Panc1 (cell line): ENCODE results near the gene MYEOV. TPM values are rescaled to one million over a fixed set of nuclear protein-coding genes. Genes with fewer than 3 reads are reported as not detected.

Experiments used
- ATAC-seq: fragments of 200-7000 bp; cut with Tn5 transposase; 2 replicates; pipeline ENCODE4 v1.9.1; 2020; ENCODE audit warnings: mild to moderate bottlenecking, moderate library complexity
- BruUV-seq: library from RNA; stranded (reverse); fragments of 400-500 nt; replicated peaks from 2 replicates; lab custom pipeline; 2021; lab: Mats Ljungman, UMichigan
- CTCF ChIA-PET: fragments of 300-600 bp; sonication (Branson Sonifier 250); formaldehyde crosslinking; loops from one replicate; lab custom pipeline; 2022; ENCODE audit warnings: antibody characterized with exemption; lab: Charles Lee
- POLR2A ChIA-PET: fragments of 300-600 bp; sonication (Branson Sonifier 250); formaldehyde crosslinking; loops from one replicate; lab custom pipeline; 2022; ENCODE audit warnings: antibody characterized with exemption; lab: Charles Lee
- DNase-seq: peaks from one replicate; pipeline ENCODE4 v3.0.0-alpha.2; 2010; ENCODE audit warnings: low read depth, low spot score
- H3K27ac ChIP-seq: 2 replicates; pipeline ENCODE4 v1.5.1; 2011; ENCODE audit warnings: mild to moderate bottlenecking, low read length, inconsistent platforms
- H3K27me3 ChIP-seq: fragments of 200-500 bp; sonication (Bioruptor generic); 2 replicates; pipeline ENCODE4 v1.6.0; 2014; ENCODE audit warnings: low read length, inconsistent platforms; ENCODE audit not compliant: control insufficient read depth, insufficient read depth
- H3K36me3 ChIP-seq: fragments of 200-500 bp; sonication (Bioruptor generic); 2 replicates; pipeline ENCODE4 v1.5.1; 2014; ENCODE audit warnings: inconsistent platforms, mild to moderate bottlenecking, low read length, moderate library complexity; ENCODE audit not compliant: control insufficient read depth, insufficient read depth
- H3K4me1 ChIP-seq: 2 replicates; pipeline ENCODE4 v1.5.1; 2011; ENCODE audit warnings: inconsistent platforms, mild to moderate bottlenecking, low read length, moderate library complexity; ENCODE audit not compliant: control insufficient read depth, insufficient read depth
- H3K4me3 ChIP-seq, 2 experiments: 2 replicates each; pipeline ENCODE4 v1.5.1; 2011 to 2012; ENCODE audit warnings: low read depth in 2 of 2, low read length in 2 of 2, mild to moderate bottlenecking in 2 of 2, inconsistent platforms in 1 of 2, moderate library complexity in 1 of 2
- H3K9me3 ChIP-seq: fragments of 200-500 bp; sonication (Bioruptor generic); 2 replicates; pipeline ENCODE4 v1.5.1; 2014; ENCODE audit warnings: low read depth, mild to moderate bottlenecking, inconsistent platforms, low read length, moderate library complexity; ENCODE audit not compliant: control insufficient read depth, insufficient read depth
- POLR2AphosphoS5 ChIP-seq: IDR thresholded peaks from 2 replicates; pipeline ENCODE4 v1.6.1; 2012; ENCODE audit warnings: mild to moderate bottlenecking, low read depth, low read length, moderate library complexity
- SIN3A ChIP-seq: IDR thresholded peaks from 2 replicates; pipeline ENCODE4 v1.6.1; 2012; ENCODE audit warnings: low read depth, mild to moderate bottlenecking, low read length, moderate library complexity, borderline replicate concordance; ENCODE audit not compliant: insufficient read depth
- TCF7L2 ChIP-seq: IDR thresholded peaks from 2 replicates; pipeline ENCODE4 v1.6.1; 2011; ENCODE audit warnings: mild to moderate bottlenecking, low read depth, low read length, inconsistent platforms
- in situ Hi-C: cut with HindIII; loops from 2 replicates; pipeline ENCODE4 v1.10.0; 2016; ENCODE audit warnings: low sequenced_read_pairs, low pct_unique_long_range_greater_than_20kb
- intact Hi-C: fragments of 100-400 bp; cut with micrococcal nuclease; formaldehyde crosslinking; loops from one replicate; pipeline ENCODE4 v1.10.0; 2022; ENCODE audit not compliant: unreplicated experiment
- total RNA-seq: library from RNA; stranded (reverse); gene quantifications from one replicate; pipeline ENCODE4 v1.2.1, GENCODE V29; 2021; ENCODE audit not compliant: unreplicated experiment
- TF ChIP-seq, protein P1 (sequence below), 2 experiments: IDR thresholded peaks; 2 replicates each; pipeline ENCODE4 v1.6.1; 2011 to 2012; ENCODE audit warnings: low read depth in 2 of 2, control low read depth in 1 of 2, low read length in 1 of 2, mild to moderate bottlenecking in 1 of 2, moderate library complexity in 1 of 2; ENCODE audit not compliant: insufficient read depth in 1 of 2
- TF ChIP-seq, protein P2 (sequence below): fragments of 450-650 bp; IDR thresholded peaks from 2 replicates; pipeline ENCODE4 v1.5.1; 2017; ENCODE audit warnings: mild to moderate bottlenecking

The MYEOV gene
- total RNA-seq, 1 experiment from 2014 or later: 69.8 TPM

DNA sequence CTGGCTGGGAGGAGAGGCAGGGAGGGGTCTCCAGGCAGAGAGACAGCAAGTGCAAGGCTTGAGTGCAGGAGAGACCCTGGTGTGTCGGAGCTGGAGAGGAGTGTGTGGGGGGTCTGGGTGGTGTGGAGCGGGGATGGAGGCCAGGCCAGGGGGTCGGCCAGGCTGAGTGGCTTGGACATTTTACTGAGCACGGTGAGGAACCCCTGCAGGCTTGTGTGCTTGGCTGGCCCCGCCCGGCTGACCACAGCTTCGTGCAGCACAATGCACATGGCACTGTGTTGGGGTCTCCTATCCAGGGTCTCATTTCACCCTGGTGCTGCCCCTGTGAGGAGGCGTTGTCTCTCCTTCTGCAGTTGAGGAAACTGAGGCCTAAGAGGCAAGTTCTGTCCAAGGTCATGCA is 5.6 kb downstream of the MYEOV start:
- intact Hi-C loops (loop anchor here (5.0 to 10.0 kb wide), 4 partner anchors 65 to 197 kb away; no protein-coding TSS in a partner anchor), in situ Hi-C loops (no loop called here)
- no peaks in the 10 kb centered on the region for H3K27me3 ChIP-seq
- TF ChIP-seq, protein P1, sequence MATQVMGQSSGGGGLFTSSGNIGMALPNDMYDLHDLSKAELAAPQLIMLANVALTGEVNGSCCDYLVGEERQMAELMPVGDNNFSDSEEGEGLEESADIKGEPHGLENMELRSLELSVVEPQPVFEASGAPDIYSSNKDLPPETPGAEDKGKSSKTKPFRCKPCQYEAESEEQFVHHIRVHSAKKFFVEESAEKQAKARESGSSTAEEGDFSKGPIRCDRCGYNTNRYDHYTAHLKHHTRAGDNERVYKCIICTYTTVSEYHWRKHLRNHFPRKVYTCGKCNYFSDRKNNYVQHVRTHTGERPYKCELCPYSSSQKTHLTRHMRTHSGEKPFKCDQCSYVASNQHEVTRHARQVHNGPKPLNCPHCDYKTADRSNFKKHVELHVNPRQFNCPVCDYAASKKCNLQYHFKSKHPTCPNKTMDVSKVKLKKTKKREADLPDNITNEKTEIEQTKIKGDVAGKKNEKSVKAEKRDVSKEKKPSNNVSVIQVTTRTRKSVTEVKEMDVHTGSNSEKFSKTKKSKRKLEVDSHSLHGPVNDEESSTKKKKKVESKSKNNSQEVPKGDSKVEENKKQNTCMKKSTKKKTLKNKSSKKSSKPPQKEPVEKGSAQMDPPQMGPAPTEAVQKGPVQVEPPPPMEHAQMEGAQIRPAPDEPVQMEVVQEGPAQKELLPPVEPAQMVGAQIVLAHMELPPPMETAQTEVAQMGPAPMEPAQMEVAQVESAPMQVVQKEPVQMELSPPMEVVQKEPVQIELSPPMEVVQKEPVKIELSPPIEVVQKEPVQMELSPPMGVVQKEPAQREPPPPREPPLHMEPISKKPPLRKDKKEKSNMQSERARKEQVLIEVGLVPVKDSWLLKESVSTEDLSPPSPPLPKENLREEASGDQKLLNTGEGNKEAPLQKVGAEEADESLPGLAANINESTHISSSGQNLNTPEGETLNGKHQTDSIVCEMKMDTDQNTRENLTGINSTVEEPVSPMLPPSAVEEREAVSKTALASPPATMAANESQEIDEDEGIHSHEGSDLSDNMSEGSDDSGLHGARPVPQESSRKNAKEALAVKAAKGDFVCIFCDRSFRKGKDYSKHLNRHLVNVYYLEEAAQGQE (IDR thresholded peaks at IDR 0.05; ENCODE audit: insufficient read depth in 1 of 2, low read depth in 2 of 2, low read length in 1 of 2): no peak
- TF ChIP-seq, protein P2, sequence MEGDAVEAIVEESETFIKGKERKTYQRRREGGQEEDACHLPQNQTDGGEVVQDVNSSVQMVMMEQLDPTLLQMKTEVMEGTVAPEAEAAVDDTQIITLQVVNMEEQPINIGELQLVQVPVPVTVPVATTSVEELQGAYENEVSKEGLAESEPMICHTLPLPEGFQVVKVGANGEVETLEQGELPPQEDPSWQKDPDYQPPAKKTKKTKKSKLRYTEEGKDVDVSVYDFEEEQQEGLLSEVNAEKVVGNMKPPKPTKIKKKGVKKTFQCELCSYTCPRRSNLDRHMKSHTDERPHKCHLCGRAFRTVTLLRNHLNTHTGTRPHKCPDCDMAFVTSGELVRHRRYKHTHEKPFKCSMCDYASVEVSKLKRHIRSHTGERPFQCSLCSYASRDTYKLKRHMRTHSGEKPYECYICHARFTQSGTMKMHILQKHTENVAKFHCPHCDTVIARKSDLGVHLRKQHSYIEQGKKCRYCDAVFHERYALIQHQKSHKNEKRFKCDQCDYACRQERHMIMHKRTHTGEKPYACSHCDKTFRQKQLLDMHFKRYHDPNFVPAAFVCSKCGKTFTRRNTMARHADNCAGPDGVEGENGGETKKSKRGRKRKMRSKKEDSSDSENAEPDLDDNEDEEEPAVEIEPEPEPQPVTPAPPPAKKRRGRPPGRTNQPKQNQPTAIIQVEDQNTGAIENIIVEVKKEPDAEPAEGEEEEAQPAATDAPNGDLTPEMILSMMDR: no peak
- TF ChIP-seq POLR2AphosphoS5: no peak; the same call in 1 of the 2 replicates
- no peak for TF ChIP-seq TCF7L2
- TF ChIP-seq SIN3A: no peak
- POLR2A ChIA-PET: interaction anchor here (0.6 kb wide), 1 partner anchor 340 kb away, joined by 4 read pairs; no protein-coding TSS in a partner anchor
- DNase-seq (no peak), ATAC-seq (no peak)
- no peak overlapping the region for H3K4me3 ChIP-seq
- H3K9me3 ChIP-seq: no peaks in the 10 kb centered on the region
- BruUV-seq: no TSS peak
- peaks cover 85% of the 10 kb centered on the region for H3K4me1 ChIP-seq
- CTCF ChIA-PET: no interaction called here
- H3K36me3 ChIP-seq: no peaks in the 10 kb centered on the region; the same call in none of the 2 replicates
- peak overlapping the region; percentile 100 for H3K27ac ChIP-seq

DNA sequence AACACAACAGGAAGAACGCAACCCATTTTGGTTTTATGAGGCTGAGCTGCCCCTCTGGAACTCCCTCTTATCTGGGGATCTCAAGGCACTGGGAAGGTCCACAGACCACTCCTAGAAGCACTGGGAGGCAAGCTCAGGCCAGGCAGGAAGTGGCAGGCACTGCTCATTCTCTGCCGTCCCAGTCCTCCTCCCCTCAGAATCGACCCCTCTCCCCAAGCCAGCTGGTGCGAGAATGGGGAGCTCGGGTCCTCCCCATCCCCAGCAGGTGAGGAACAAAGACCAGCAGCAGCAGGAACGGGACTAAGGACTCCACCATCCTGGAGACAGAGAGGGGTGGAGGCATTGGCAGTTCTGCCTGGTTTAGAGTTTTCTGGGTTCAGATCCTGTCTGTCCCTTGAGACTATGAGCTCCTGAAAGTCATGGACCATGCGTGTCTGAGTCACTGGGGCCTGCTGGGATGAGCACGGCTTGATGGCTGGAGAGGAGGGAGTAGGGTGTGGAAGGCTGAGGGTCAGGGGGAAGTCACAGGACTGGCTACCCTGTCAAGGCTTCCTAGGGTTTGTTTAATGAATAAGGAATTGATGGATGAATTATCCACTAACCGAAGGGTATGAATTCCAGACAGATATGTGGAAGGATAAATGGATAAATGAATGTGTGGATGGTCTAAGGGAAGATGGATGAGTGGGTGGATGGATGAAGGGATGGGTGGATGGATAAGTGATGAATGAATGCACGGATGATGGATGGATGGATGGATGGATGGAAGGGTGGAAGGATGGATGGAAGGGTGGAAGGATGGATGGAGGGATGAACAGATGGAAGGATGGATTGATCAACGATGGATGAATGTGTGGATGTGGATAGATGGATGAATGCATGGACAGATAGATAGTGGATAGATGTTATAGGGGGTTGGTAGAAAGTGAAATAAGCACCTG is 6.4 kb downstream of the MYEOV start:
- Histone ChIP-seq H3K27me3 (no peaks in the 10 kb centered on the region), H3K9me3 (no peaks in the 10 kb centered on the region), H3K4me3 (no peak overlapping the region), H3K27ac (peak overlapping the region; percentile 100), H3K36me3 (no peaks in the 10 kb centered on the region; the same call in none of the 2 replicates), H3K4me1 (peaks cover 91% of the 10 kb centered on the region)
- intact Hi-C loops: no loop called here
- TF ChIP-seq, protein P2: no peak
- TF ChIP-seq POLR2AphosphoS5: no peak; the same call in 1 of the 2 replicates
- TF ChIP-seq, protein P1 (IDR thresholded peaks at IDR 0.05; ENCODE audit: insufficient read depth in 1 of 2, low read depth in 2 of 2, low read length in 1 of 2): no peak
- in situ Hi-C loops: no loop called here
- ChIA-PET CTCF (no interaction called here), POLR2A (no interaction called here)
- no peak for ATAC-seq
- BruUV-seq: no TSS peak
- no peak for DNase-seq
